K562 (cell line): ENCODE measurements around the gene CELA3A. TPM values are rescaled to one million over a fixed set of nuclear protein-coding genes. Genes with fewer than 3 reads are reported as not detected.

ENCODE experiments used
- ARHGAP35 ChIP-seq: fragments of 450-650 bp; IDR thresholded peaks from 2 replicates; pipeline ENCODE4 v1.6.1; 2018; ENCODE audit not compliant: partially characterized antibody
- CBFB ChIP-seq: sonication (generic); formaldehyde crosslinking; IDR thresholded peaks from 2 replicates; pipeline ENCODE4 v1.4.0; 2020; ENCODE audit warnings: mild to moderate bottlenecking, missing genetic modification reagents
- ETS1 ChIP-seq: conservative IDR thresholded peaks from 2 replicates; pipeline ENCODE4 v1.6.1; 2011; ENCODE audit warnings: low read depth, mild to moderate bottlenecking, low read length; ENCODE audit not compliant: control insufficient read depth
- GTF2A2 ChIP-seq: IDR thresholded peaks from 2 replicates; pipeline ENCODE4 v1.6.1; 2016; ENCODE audit warnings: mild to moderate bottlenecking, missing genetic modification characterization, missing compliant biosample characterization
- JUN ChIP-seq, 2 experiments: sonication (generic) in 1 of 2; formaldehyde crosslinking in 1 of 2; IDR thresholded peaks; 2 replicates each; pipeline versions ENCODE4 v1.6.1 to v1.8.0; 2012 to 2022; ENCODE audit warnings: borderline replicate concordance in 2 of 2, mild to moderate bottlenecking in 2 of 2, improper control_type of control experiment in 1 of 2, low read depth in 1 of 2, low read length in 1 of 2, missing genetic modification reagents in 1 of 2
- MECOM ChIP-seq: fragments of 250-450 bp; sonication (Bioruptor Pico); IDR thresholded peaks from 2 replicates; pipeline ENCODE4 v1.8.0; 2022; ENCODE audit warnings: inconsistent platforms
- NELFE ChIP-seq: IDR thresholded peaks from 2 replicates; pipeline ENCODE4 v1.6.1; 2011; ENCODE audit warnings: mild to moderate bottlenecking; ENCODE audit not compliant: insufficient read depth, insufficient read length
- NR2C2 ChIP-seq, 2 experiments: fragments of 200-800 bp in 1 of 2; sonication (Bioruptor generic) in 1 of 2; sonication (generic) in 1 of 2; formaldehyde crosslinking in 1 of 2; IDR thresholded peaks; 2 replicates each; pipeline versions ENCODE4 v1.6.1 to v1.8.0; 2016 to 2022; ENCODE audit warnings: mild to moderate bottlenecking in 1 of 2, missing compliant biosample characterization in 1 of 2, missing genetic modification characterization in 1 of 2, missing genetic modification reagents in 1 of 2
- POLR2B ChIP-seq: fragments of 450-650 bp; IDR thresholded peaks from 2 replicates; pipeline ENCODE4 v1.6.1; 2018; ENCODE audit warnings: low read depth; ENCODE audit not compliant: partially characterized antibody
- SMARCB1 ChIP-seq: IDR thresholded peaks from 2 replicates; pipeline ENCODE4 v1.6.1; 2011; ENCODE audit warnings: improper control_type of control experiment, low read depth; ENCODE audit not compliant: insufficient read length
- USF2 ChIP-seq: sonication (generic); formaldehyde crosslinking; IDR thresholded peaks from 2 replicates; pipeline ENCODE4 v1.5.0; 2020; ENCODE audit warnings: missing genetic modification reagents
- VEZF1 ChIP-seq: fragments of 200-800 bp; sonication (Bioruptor generic); IDR thresholded peaks from 2 replicates; pipeline ENCODE4 v1.6.1; 2017; ENCODE audit warnings: missing genetic modification characterization, missing compliant biosample characterization
- ZNF134 ChIP-seq: fragments of 250-450 bp; sonication (Bioruptor Pico); conservative IDR thresholded peaks from 2 replicates; pipeline ENCODE4 v1.4.0; 2020
- ZNF766 ChIP-seq: fragments of 200-800 bp; sonication (Bioruptor generic); conservative IDR thresholded peaks from 2 replicates; pipeline ENCODE4 v1.6.1; 2016; ENCODE audit warnings: missing genetic modification characterization, missing compliant biosample characterization
- polyA plus RNA-seq, 8 experiments: library from polyadenylated mRNA; depleted of rRNA in 4 of 8; stranded (reverse) in 5 of 8; unstranded in 3 of 8; fragments of >200 nt; fragmentation: Nextera tagmentation in 2 of 8; fragmentation: Illumina TruSeq in 1 of 8; extraction: Ambion mirVana in 2 of 8; extraction: Trizol in 1 of 8; gene quantifications; 2 replicates each; pipeline versions ENCODE4 v1.2.1 to v1.2.3, GENCODE V29; 2011 to 2014; ENCODE audit warnings: inconsistent platforms in 1 of 8, missing spikeins in 1 of 8
- total RNA-seq, 7 experiments: library from RNA; depleted of rRNA in 6 of 7; stranded (reverse); fragments of >200 nt in 6 of 7; fragmentation: Illumina TruSeq in 2 of 7; extraction: Trizol in 2 of 7; gene quantifications; 2 replicates each; pipeline versions ENCODE4 v1.2.1 to v1.2.3, GENCODE V29; 2011 to 2021; ENCODE audit warnings: low replicate concordance in 1 of 7
- TF ChIP-seq, protein P1 (sequence below): sonication (generic); formaldehyde crosslinking; IDR thresholded peaks from 2 replicates; pipeline ENCODE4 v1.8.0; 2022; ENCODE audit warnings: mild to moderate bottlenecking, missing genetic modification reagents, borderline replicate concordance
- TF ChIP-seq, protein P2 (sequence below): fragments of 250-450 bp; sonication (Bioruptor Pico); IDR thresholded peaks from 2 replicates; pipeline ENCODE4 v1.5.0; 2020; ENCODE audit warnings: mild to moderate bottlenecking, borderline replicate concordance

CELA3A gene
- total and polyA plus RNA-seq, 9 of the 15 experiments (the other 6 are each of a cell fraction or from before 2014, with no cell fraction given), result 5.4 TPM; not detected in 8

- TF ChIP-seq USF2 (CRISPR knock-in tag) (no peak), MECOM (0 out of 2 replicates have a peak, but pooled peaks have one; percentile 6), NELFE (no peak), JUN (IDR thresholded peaks at IDR 0.05; ENCODE audit: borderline replicate concordance, low read depth, low read length) (peak; percentile 89), JUN (CRISPR knock-in tag; IDR thresholded peaks at IDR 0.05; ENCODE audit: borderline replicate concordance) (peak; percentile 26; the same call in 1 of the 2 replicates), ZNF134 (no peak), ARHGAP35 (no peak), GTF2A2 (peak; percentile 43; the same call in 1 of the 2 replicates), VEZF1 (CRISPR knock-in tag) (peak; percentile 98), POLR2B (peak; percentile 45), NR2C2 (CRISPR knock-in tag; IDR thresholded peaks at IDR 0.05) (0 out of 2 replicates have a peak, but pooled peaks have one; percentile 68), NR2C2 (tag; IDR thresholded peaks at IDR 0.05) (0 out of 2 replicates have a peak, but pooled peaks have one; percentile 43), ZNF766 (CRISPR knock-in tag) (peak; percentile 80), ETS1 (peak; percentile 71; the same call in 1 of the 2 replicates), CBFB (CRISPR knock-in tag) (no peak), SMARCB1 (no peak)
- TF ChIP-seq, protein P1, sequence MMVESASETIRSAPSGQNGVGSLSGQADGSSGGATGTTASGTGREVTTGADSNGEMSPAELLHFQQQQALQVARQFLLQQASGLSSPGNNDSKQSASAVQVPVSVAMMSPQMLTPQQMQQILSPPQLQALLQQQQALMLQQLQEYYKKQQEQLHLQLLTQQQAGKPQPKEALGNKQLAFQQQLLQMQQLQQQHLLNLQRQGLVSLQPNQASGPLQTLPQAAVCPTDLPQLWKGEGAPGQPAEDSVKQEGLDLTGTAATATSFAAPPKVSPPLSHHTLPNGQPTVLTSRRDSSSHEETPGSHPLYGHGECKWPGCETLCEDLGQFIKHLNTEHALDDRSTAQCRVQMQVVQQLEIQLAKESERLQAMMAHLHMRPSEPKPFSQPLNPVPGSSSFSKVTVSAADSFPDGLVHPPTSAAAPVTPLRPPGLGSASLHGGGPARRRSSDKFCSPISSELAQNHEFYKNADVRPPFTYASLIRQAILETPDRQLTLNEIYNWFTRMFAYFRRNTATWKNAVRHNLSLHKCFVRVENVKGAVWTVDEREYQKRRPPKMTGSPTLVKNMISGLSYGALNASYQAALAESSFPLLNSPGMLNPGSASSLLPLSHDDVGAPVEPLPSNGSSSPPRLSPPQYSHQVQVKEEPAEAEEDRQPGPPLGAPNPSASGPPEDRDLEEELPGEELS (CRISPR knock-in tag), result peak; percentile 31; the same call in 1 of the 2 replicates
- TF ChIP-seq, protein P2, sequence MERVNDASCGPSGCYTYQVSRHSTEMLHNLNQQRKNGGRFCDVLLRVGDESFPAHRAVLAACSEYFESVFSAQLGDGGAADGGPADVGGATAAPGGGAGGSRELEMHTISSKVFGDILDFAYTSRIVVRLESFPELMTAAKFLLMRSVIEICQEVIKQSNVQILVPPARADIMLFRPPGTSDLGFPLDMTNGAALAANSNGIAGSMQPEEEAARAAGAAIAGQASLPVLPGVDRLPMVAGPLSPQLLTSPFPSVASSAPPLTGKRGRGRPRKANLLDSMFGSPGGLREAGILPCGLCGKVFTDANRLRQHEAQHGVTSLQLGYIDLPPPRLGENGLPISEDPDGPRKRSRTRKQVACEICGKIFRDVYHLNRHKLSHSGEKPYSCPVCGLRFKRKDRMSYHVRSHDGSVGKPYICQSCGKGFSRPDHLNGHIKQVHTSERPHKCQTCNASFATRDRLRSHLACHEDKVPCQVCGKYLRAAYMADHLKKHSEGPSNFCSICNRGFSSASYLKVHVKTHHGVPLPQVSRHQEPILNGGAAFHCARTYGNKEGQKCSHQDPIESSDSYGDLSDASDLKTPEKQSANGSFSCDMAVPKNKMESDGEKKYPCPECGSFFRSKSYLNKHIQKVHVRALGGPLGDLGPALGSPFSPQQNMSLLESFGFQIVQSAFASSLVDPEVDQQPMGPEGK (CRISPR knock-in tag), result no peak
These were observed 51.8 kb downstream of the CELA3A start (continued) for GRCh38 chr1:22053017-22053860.
